IPS DF 19.7 (cell line): ENCODE measurements around the gene ZSWIM8.

Source experiments
- DNase-seq: peaks from one replicate; pipeline ENCODE4 v3.0.0-alpha.2; 2013; ENCODE audit warnings: low read depth, low spot score

The ZSWIM8 gene

DNA sequence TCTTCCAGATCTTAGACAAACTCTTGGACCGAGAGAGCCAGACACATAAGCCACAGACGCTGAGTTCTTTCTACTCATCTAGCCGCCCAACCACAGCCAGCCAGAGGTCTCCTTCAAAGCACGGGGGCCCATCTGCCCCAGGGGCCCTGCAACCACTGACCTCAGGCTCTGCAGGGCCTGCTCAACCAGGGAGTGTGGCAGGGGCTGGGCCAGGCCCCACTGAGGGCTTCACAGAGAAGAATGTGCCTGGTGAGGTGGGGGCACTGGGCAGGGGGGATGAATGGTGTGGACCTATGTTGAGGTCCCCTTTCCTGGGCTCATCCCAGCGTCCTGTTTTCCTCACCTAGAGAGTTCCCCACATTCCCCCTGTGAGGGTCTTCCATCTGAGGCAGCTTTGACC is 11.4 kb downstream of the ZSWIM8 start:
- DNase-seq: no peak

DNA sequence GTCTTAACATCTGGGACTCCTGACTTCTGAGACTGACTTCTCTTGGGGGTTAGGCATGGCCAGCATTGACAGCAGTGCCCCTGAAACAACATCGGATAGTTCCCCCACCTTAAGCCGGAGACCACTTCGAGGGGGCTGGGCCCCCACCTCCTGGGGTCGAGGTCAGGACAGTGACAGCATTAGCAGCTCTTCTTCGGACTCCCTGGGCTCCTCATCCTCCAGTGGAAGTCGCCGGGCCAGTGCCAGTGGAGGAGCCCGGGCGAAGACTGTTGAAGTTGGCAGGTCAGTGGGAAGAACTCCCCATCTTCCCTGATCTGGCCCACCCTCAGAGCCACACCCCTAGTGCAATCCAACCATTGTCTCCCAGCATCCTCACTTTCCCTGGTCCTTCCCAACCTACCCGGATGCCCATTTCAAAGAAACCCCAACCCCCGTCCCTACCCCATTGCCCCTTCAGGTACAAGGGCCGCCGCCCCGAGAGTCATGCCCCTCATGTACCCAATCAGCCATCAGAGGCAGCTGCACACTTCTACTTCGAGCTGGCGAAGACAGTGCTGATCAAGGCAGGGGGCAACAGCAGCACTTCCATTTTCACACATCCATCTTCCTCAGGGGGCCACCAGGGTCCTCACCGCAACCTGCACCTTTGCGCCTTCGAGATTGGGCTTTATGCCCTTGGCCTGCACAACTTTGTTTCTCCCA is 12.1 kb downstream of the ZSWIM8 start:
- no peak for DNase-seq

GRCh38 chr10:73798087-73798486 is 12.7 kb downstream of the ZSWIM8 start:
- DNase-seq: no peak

DNA sequence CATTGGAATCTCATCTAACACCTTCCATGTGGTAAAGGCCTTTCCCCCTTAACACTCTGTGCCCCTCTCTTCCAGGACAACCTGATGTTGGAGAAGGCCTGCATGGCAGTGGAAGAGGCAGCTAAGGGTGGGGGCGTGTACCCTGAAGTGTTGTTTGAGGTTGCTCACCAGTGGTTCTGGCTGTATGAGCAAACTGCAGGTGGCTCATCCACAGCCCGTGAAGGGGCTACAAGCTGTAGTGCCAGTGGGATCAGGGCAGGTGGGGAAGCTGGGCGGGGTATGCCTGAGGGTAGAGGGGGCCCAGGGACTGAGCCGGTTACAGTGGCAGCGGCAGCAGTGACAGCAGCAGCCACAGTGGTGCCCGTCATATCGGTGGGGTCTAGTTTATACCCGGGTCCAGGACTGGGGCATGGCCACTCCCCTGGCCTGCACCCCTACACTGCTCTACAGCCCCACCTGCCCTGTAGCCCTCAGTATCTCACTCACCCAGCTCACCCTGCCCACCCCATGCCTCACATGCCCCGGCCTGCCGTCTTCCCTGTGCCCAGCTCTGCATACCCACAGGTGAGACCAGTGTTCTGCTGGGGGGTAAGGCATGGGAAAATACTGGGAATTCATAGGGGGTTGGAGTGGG is 13.6 kb downstream of the ZSWIM8 start:
- DNase-seq: no peak

- DNase-seq: no peak
Observed at GRCh38 chr10:73799899-73800559, 14.6 kb downstream of the ZSWIM8 start.

DNA sequence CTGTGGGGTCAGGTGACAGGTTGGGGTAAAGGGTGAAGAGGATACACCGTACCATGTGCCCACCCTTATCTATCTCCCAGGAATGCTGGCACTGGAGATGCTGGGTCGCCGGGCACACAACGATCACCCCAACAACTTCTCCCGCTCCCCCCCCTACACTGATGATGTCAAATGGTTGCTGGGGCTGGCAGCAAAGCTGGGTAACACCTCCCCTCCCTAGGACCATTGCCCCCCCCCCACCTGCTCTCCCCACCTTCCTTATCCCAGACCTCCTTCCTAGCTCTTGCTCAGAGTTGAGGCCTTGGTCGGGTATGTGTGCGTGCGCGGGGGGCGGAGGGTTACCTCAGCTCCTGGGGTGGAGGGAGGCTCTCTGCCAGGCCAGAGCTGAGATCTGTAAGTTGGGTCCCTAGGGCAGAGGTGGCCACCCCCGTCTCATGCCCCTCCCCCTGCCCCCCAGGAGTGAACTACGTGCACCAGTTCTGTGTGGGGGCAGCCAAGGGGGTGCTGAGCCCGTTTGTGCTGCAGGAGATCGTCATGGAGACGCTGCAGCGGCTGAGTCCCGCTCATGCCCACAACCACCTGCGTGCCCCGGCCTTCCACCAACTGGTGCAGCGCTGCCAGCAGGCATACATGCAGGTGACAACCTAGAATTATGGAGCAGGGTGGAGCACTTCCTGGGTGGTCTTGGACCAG is 15.3 kb downstream of the ZSWIM8 start:
- no peak for DNase-seq

GRCh38 chr10:73801253-73801590 is 15.8 kb downstream of the ZSWIM8 start:
- DNase-seq: no peak

- no peak for DNase-seq
Observed at GRCh38 chr10:73802276-73802991, 17.0 kb downstream of the ZSWIM8 start.

- DNase-seq: no peak
Observed at GRCh38 chr10:73803680-73804286, 18.4 kb downstream of the ZSWIM8 start.

- DNase-seq: no peak
Observed at GRCh38 chr10:73806176-73806950, 21.0 kb downstream of the ZSWIM8 start.

GRCh38 chr10:73807471-73807870 is 22.1 kb downstream of the ZSWIM8 start:
- DNase-seq: no peak

DNA sequence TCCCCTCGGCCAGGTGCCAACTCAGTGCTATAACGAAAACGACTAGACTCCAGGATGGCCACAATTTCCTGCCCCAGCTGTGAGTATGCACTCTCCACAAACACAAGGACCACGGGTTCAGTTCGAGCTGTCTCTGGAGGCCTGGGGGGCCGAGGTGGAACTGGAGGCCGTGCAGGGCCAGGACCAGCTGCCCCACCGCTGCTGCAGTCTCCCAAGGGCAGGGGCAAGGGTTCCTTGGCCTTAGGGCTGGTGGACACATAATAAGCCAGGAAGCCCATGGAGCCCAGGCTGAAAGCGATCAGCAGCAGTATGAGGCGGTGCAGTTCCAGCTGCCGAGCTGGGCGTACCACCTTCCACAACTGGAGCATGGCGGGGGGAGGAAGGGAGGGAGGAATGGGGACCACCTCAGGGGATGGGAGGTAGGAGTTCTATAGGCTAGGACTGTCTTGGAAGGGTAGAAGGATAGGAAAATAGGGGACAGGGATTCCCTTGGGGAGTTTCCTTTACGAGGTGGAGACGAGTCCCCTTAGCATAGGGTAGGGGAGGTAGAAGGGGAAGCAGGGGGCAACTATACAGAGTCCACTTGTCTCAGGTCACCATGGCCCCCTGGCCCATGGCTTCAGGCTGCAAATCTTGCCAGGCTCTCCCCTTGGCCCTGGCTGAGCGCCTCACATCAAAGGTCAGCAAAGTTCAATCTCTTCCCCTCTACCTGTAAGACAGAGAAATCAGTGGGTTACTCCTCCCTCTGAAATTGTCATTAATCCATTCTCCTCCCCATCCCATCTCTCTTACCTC is 22.8 kb downstream of the ZSWIM8 start:
- DNase-seq: no peak

- DNase-seq: no peak
Observed at GRCh38 chr10:73809061-73809818, 23.8 kb downstream of the ZSWIM8 start.

DNA sequence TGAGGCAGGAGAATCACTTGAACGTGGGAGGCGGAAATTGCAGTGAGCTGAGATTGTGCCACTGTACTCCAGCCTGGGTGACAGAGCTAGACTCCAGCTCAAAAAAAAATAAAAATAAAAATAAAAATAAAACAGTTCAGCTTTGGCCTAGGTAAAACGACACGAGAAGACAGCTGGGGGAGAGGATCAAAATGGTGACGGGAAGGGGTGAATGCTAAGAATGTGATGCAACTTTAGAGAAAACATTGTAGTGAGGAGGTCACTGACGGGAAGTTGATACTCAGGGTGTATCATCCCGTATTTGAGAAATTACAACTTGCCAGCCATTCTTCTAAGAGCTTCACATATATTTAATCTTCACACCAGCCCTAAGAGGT is 24.9 kb downstream of the ZSWIM8 start:
- no peak for DNase-seq

GRCh38 chr10:73810735-73811465 is 25.5 kb downstream of the ZSWIM8 start:
- no peak for DNase-seq

GRCh38 chr10:73812657-73813056 is 27.3 kb downstream of the ZSWIM8 start:
- no peak for DNase-seq

DNA sequence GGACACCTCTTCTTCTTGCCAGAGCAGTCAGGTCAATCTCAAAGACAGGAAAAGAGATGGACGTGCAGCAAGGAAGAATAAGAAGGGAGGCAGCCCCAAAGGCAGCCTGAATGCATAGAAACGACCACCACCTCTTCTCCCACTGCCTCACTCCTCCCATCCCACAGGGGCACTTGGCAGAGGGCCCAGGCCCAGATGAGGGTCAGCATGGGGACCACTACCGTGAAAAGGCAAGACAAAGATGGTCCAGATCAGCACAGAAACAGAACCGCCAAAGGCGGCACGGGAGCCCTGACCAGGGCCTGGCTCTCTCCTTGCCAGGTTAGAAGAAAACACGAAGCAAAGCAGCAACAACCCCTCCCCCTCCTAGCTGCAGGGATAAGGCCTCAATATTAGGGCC is 27.9 kb downstream of the ZSWIM8 start:
- no peak for DNase-seq

DNA sequence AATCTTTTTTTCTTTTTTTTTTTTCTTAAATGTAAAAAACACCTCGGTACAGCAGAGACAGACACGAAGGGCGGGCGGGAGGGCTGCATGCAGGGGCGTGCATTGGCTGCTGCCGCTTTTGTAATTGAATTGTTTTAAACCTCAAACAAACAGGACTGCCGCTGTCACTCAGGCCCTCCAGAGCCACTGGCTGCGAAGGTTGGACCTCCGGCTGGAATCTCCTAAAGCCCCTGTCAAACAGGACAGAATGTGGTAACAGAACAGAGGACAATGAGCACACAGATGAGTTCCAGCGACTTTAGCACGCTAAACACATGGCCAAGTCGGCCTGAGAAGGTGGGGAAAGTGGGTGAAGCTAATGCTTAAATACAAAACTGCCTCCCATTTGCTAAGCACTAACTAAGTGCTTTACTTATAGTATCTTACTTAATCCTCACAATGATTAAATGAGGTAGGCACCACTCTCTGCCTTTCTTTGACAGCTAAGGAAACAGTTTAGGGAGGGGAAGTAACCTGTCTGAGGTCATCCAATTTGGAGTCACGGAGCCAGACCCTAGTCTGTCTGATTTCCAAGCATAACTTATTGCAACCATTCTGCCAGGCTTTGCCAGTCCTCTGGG is 29.0 kb downstream of the ZSWIM8 start:
- DNase-seq: no peak
